Activated naive CD4-positive, alpha-beta T cell treated with anti-CD3 and anti-CD28 coated beads, Interleukin-2, amount 50 U/mL, for 72 hours (primary cell): ENCODE results near the gene ARL16. TPM values are rescaled to one million over a fixed set of nuclear protein-coding genes. Genes with fewer than 3 reads are reported as not detected.
"Not testable (repeated sequence)": the region's sequence is repeated elsewhere in the genome, so short reads cannot be mapped to it uniquely, and the experiment has no call there.

Experiments used
- ATAC-seq, 2 donors: fragments of 150-1000 bp; cut with Tn5 transposase; 2 replicates each; pipeline ENCODE4 v1.10.0; 2021; ENCODE audit warnings: mild to moderate bottlenecking in 2 of 2, moderate library complexity in 2 of 2
- DNase-seq, 2 donors: peaks; one replicate each; pipeline ENCODE4 v3.0.0; 2021 to 2022; ENCODE audit warnings: low spot score in 2 of 2
- H3K27ac Mint-ChIP-seq, 2 donors: one replicate each; pipeline ENCODE4 v1.8.0; 2022; ENCODE audit warnings: mild to moderate bottlenecking in 2 of 2, mixed read lengths in 2 of 2
- H3K36me3 Mint-ChIP-seq, 2 donors: one replicate each; pipeline ENCODE4 v1.8.0; 2022; ENCODE audit warnings: mixed read lengths in 2 of 2
- H3K9me3 Mint-ChIP-seq, 2 donors: one replicate each; pipeline ENCODE4 v1.8.0; 2022; ENCODE audit warnings: mixed read lengths in 2 of 2
- total RNA-seq, 2 donors: library from RNA; stranded (reverse); gene quantifications; one replicate each; pipeline ENCODE4 v1.2.3, GENCODE V29; 2022

The ARL16 gene
- total RNA-seq, 2 donors from 2014 or later, result 12.6 to 30.6 TPM

DNA sequence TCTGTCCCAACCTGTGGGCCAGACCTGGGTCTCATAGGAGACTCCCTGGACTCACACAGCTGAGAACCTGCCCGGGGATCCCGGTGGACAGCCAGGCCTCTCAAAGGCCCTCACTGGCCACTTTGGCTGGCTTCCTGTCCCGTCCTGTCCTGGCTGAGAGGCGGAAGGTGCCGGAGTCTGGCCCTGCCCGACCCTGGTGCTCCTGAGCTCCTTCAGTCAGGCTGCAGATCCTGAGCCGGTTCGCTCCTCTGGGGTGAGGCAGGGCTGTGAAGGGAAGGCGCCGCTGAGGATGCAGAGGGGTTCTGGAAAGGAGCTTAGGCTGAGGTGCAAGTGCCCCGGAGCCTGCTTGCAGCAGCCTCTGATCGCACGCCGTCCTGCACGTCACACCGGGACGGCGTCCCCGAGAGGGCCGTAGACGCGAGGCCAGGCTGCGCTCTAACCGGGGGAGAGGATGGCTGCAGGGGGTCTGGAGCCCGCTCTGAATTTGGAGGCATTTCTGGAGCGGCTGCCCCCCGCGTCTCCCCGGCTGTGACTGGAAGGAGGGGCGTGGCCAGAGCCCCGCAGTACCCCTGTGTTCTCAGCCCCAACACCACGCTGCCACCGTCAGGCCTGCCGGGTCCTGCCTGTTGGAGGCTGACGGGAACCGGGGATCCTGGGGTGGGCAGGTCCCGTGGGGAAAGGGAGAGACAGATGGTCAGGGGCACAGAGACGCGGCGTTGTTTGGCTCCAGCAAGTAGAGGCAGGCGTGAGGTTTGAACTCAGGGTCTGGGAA is 4.4 kb upstream of the ARL16 start:
- no peak overlapping the region for H3K27ac Mint-ChIP-seq
- no peak for ATAC-seq
- no peaks in the 10 kb centered on the region for H3K9me3 Mint-ChIP-seq
- peaks cover 17 to 27% of the 10 kb centered on the region in 2 donors for H3K36me3 Mint-ChIP-seq
- no peak for DNase-seq

DNA sequence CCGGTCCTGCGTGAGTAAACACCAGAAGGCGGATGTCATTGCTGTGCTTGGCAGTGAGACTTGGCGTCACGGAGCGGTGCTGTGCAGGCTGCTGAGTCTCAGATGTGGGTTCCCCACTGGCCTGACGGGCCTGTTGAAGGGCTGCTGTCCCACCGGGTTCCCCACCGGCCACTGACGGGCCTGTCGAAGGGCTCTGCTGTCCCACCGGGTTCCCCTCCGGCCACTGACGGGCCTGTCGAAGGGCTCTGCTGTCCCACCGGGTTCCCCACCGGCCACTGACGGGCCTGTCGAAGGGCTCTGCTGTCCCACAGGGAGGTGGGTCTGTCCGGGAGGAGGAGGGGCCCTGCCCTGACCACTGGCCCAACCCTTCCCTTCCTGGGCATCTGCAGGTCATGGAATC is 3.0 kb upstream of the ARL16 start:
- no peaks in the 10 kb centered on the region for H3K9me3 Mint-ChIP-seq
- ATAC-seq, result no peak
- H3K27ac Mint-ChIP-seq, result no peak overlapping the region
- no peak for DNase-seq
- H3K36me3 Mint-ChIP-seq, result peaks cover 17 to 27% of the 10 kb centered on the region in 2 donors

DNA sequence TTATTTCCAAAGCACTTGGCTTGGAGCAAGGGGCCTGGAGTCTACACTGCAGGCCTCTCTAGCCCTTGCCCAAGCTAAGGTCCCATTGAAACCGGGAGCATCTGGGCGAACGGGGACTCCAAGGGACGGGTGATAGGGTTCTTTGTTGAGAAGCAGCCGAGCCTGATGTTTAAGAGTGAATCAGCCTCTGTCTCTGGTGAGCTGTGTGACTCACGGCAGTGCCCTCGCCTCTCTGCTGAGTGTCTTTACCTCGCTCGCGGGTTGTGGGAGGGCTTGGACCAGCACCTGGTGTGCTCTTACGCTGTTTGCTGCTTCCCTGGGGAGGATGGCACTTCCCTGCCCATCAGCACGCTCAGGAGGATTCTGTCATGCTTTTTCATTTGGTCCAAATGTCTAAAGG is 1.5 kb upstream of the ARL16 start:
- H3K9me3 Mint-ChIP-seq, result no peaks in the 10 kb centered on the region
- peak overlapping the region; percentile 81 to 93 for H3K27ac Mint-ChIP-seq
- ATAC-seq (peak; percentile 13 to 17), DNase-seq (peak in 1 of 2 donors; percentile 41)
- H3K36me3 Mint-ChIP-seq, result peaks cover 17 to 26% of the 10 kb centered on the region in 2 donors

DNA sequence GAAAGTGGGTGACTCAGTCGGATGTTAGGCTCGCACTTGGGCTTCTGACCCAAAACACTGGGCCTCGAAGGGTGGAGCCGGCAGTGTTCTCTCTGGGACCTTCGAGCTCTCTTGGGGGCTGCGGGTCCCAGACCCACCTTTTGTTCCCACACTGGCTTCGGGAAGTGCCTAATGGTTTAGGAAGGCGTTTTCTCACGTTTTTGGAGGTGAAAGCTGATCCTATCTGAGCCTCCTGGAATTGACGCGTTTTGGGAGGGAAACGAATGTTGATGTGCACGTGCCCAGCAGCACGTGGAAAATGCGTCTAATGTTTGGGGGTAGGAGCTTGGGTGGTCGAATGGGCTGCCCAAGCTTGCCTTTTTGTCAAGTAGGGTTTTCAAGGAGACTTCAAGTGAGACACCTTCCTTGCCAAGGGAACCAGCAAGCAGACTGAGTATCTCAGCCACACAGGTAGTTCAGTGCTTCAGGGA is 880 bp upstream of the ARL16 start:
- ATAC-seq (peak in 1 of 2 donors; percentile 57), DNase-seq (peak in 1 of 2 donors; percentile 26)
- no peaks in the 10 kb centered on the region for H3K9me3 Mint-ChIP-seq
- peaks cover 16 to 23% of the 10 kb centered on the region in 2 donors for H3K36me3 Mint-ChIP-seq
- H3K27ac Mint-ChIP-seq, result peak overlapping the region; percentile 81 to 93

DNA sequence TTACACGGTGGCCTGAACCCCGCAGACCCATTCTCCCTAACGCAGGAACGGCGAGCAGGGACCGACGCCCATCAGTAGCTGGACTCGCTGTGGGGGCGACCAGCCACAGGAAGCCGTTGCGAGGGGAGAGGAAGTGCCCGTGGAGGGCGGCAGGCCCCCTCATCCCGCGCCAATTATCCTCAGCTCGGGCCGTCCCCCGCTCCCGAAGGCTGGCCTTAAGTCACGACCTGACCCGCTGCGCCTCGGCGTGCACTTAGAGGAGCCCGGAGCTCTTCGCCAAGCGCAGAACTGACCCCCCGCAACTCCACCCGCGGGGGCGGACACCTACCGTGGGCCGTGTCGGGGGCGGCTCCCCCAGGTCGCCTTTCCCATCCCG is 401 bp downstream of the ARL16 start:
- DNase-seq (no peak), ATAC-seq (peak; percentile 1 to 2)
- H3K9me3 Mint-ChIP-seq, result no peaks in the 10 kb centered on the region
- peak overlapping the region; percentile 91 to 93 for H3K27ac Mint-ChIP-seq
- peaks cover 7 to 23% of the 10 kb centered on the region in 2 donors for H3K36me3 Mint-ChIP-seq

DNA sequence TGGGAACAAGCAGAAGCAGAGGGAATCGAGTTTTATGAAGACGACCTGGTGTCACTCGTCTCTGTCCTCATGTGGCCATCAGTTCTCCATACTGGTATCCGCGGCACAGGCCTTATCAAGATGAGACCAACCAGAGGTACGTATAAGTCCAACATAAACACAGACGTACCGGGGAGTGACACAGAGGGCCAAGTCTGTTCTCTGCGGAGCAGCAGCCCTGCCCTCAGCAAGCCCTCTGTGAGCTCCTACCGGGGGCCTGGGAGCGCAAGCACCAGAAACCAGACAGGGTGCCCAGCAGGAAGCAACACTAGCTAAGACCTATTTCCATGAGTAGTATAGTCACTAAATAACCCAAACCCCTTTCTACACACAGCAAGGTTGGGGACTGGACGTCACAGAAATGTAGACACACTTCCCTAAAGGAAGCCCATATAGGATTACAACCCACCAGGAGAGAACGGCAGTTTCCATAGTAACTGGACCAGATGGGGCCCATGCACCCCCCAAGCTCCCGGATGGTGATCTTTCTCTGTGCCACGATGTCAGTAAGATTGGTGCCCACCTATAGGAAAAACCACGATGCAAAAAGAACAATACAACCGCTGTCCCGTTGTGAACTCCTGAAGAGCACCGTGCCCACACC is 911 bp downstream of the ARL16 start:
- peaks cover 7 to 23% of the 10 kb centered on the region in 2 donors for H3K36me3 Mint-ChIP-seq
- H3K9me3 Mint-ChIP-seq, result no peaks in the 10 kb centered on the region
- peak overlapping the region; percentile 91 to 93 for H3K27ac Mint-ChIP-seq
- no peak for DNase-seq
- no peak for ATAC-seq

DNA sequence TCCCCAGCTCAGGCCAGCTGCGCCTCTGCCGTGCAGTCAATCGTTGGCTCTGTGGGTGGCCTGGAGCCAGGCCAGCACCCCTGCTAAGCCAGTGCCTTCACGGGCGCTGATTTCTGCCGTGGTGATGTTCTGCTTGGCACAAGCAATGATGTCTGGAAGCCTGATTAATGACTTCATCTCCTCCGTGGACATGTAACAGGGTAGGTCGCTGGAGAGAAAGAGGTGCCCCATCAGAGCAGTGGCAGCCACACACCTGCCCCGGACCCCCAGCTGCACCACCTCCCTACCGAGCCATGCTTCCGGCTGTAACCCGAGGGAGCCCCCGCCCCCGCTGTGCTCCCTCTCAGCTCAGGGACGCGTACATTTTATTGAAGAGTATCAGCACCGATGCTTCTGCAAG is 1.9 kb downstream of the ARL16 start:
- no peak for DNase-seq
- ATAC-seq, result no peak
- peaks cover 7 to 16% of the 10 kb centered on the region in 2 donors for H3K36me3 Mint-ChIP-seq
- H3K9me3 Mint-ChIP-seq, result no peaks in the 10 kb centered on the region
- H3K27ac Mint-ChIP-seq, result peak overlapping the region in 1 of 2 donors; percentile 55

DNA sequence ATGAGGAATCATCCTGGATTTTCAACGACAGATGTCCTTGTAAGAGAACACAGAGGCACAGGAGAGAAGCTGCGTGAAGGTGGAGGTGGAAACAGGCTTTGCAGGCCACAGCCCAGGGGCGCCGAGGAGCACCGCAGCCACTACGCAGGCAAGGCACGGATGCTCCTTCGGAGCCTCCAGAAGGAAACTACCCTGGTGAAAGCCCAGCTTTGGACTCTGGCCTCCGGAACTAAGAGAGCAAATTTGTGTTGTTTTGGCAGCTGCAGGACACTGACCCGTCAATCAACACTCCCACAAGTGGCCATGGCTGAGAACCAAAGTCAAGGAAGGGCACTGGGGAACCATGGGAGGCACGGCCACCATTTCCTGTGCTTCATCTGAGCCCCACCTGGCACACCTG is 3.4 kb downstream of the ARL16 start:
- H3K9me3 Mint-ChIP-seq, result no peaks in the 10 kb centered on the region
- H3K36me3 Mint-ChIP-seq, result peaks cover 7 to 12% of the 10 kb centered on the region in 2 donors
- ATAC-seq, result no peak
- no peak for DNase-seq
- no peak overlapping the region for H3K27ac Mint-ChIP-seq

DNA sequence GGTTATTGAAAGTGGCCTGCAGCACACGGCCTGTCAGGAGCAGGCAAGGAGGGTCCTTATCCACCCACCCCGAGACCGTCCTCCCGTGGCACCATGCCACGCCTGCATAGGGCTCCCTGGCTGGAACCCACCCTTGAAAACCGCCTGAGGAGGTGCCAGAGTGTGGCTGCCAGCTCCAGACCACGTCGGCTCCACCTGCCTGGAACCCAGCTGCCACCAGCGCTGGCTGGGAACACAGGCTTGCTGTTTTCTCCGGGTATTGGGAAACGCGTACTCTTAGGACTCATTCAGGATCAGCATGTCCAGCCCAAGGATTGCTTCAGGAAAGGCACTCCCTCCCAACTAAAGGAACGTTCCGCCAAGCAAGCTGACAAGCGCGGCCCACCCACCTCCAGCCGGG is 6.7 kb downstream of the ARL16 start:
- Mint-ChIP-seq H3K27ac (no peak overlapping the region), H3K36me3 (peaks cover 0 to 11% of the 10 kb centered on the region in 2 donors), H3K9me3 (no peaks in the 10 kb centered on the region)
- DNase-seq (no peak), ATAC-seq (no peak)

DNA sequence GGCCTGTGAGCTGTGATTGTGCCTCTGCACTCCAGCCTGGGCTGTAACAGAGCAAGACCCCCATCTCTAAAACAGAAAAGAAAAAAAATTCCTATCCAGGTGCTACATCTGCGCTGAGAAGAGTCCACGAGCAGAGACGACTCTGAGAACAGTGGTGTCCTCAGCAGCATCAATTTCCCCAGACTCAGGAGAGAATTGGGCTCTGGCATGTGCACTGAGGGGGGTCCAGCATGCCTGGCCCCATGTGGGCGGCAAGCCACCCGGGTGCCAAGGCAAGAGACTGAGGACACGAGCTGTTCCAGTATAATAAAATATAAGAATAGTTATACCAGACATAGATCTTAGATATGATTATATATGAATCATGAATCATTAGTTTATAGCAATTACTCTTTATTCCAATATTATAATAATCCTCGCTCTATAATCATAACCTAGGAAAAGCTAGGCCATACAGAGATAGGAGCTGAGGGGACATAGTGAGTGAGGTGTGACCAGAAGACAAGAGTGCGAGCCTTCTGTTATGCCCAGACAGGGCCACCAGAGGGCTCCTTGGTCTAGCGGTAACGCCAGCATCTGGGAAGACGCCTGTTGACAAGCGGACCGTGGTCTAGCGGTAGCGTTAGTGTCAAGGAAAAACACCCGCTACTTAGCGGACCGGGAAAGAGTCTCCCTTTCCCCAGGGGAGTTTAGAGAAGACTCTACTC is 7.9 kb downstream of the ARL16 start:
- not testable (repeated sequence) for H3K27ac Mint-ChIP-seq, H3K9me3 Mint-ChIP-seq, ATAC-seq
- DNase-seq, result peak in 1 of 2 donors; percentile 29
- peaks cover 0 to 14% of the 10 kb centered on the region in 2 donors for H3K36me3 Mint-ChIP-seq

DNA sequence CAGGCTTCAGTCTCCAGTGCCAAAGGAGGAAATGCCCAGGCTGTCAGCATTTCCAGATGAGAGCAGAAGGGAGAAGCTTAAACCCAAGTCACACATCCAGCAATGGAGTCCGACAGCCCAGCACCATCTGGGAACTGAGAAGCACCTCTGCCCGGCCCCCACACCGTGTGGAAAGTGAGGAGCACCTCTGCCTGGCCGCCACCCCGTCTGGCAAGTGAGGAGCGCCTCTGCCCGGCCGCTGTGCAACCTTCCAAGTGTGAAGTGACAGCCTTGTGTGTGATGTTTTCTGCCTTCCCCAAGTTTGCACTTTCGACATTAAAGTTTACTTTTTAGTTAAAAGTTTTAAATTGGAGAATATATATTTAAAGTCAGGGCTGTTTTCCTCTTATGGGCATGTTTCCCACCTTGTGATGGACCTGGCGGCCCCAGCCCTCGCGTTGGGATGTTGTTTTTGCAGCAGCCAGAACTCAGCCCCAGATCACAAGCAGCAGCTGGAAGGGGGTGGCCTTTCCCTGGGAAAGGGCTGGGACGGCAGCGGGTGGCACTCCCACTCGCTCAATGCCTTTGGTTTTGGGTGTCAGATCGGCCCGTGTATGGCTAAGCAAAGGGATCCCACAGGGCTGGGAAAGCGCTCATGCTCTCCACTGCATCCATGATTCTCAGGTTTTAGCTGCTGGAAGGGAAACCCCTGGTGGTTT is 9.9 kb downstream of the ARL16 start:
- H3K27ac Mint-ChIP-seq, result no peak overlapping the region
- DNase-seq, result no peak
- peak in 1 of 2 donors; percentile 21 for ATAC-seq
- H3K9me3 Mint-ChIP-seq, result no peaks in the 10 kb centered on the region
- peaks cover 5 to 22% of the 10 kb centered on the region in 2 donors for H3K36me3 Mint-ChIP-seq

DNA sequence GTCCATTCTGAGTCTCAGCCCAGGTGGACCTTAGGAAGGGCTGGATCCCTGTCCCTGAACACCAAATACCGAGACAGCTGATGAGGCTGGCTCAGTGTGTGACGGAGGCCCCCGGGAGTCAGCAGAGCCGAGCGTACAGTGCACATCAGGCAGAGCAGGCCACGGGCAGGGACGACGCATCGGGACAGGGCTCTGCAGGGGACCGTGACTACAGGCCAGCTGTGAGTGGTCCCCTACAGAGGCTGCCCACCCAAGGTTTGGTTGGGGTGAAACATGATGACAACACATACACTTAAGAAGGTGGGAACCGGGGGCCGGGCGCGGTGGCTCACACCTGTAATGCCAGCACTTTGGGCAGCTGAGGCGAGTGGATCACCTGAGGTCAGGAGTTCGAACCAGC is 10.6 kb downstream of the ARL16 start:
- H3K27ac Mint-ChIP-seq, result no peak overlapping the region
- peaks cover 12 to 27% of the 10 kb centered on the region in 2 donors for H3K36me3 Mint-ChIP-seq
- DNase-seq, result no peak
- ATAC-seq, result no peak
- H3K9me3 Mint-ChIP-seq, result no peaks in the 10 kb centered on the region

DNA sequence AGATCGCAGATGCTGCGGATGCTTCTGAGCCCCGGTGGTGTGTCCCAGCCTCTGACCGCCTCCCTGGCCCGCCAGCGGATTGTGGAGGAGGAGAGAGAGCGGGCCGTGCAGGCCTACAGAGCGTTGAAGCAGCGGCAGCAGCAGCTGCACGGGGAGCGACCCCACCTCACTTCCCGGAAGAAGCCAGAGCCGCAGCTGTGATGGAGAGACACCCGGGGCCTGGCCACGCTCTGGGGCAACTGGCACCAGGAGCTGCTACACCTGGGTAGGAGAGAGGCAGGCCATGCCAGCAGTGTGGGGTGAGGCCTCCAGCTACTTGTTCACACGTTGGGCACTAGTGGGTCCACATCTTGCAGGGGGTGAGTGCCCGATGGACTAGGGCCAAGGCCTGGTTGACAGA is 11.1 kb downstream of the ARL16 start:
- DNase-seq (no peak), ATAC-seq (no peak)
- Mint-ChIP-seq H3K36me3 (peaks cover 17 to 31% of the 10 kb centered on the region in 2 donors), H3K27ac (peak overlapping the region in 1 of 2 donors; percentile 81), H3K9me3 (no peaks in the 10 kb centered on the region)

DNA sequence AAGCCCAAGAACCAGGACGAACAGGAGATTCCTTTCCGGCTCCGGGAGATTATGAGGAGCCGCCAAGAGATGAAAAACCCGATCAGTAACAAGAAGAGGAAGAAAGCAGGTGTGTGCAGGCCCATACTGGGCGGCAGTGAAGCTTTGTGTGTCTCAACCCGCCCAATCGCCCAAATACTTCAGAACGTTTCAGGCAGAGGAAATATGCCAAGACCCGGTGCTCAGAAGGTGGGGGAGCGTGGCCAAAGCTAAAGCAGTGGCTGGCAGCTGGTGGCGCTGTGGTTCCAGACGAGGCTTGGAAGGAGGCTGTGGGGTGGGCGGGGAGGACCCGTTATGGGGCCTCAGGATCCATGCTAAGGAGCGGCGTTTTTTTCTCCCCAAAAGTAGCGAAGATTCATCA is 15.8 kb downstream of the ARL16 start:
- ATAC-seq (no peak), DNase-seq (no peak)
- Mint-ChIP-seq H3K36me3 (peaks cover 45 to 53% of the 10 kb centered on the region in 2 donors), H3K9me3 (no peaks in the 10 kb centered on the region), H3K27ac (peak overlapping the region in 1 of 2 donors; percentile 93)

DNA sequence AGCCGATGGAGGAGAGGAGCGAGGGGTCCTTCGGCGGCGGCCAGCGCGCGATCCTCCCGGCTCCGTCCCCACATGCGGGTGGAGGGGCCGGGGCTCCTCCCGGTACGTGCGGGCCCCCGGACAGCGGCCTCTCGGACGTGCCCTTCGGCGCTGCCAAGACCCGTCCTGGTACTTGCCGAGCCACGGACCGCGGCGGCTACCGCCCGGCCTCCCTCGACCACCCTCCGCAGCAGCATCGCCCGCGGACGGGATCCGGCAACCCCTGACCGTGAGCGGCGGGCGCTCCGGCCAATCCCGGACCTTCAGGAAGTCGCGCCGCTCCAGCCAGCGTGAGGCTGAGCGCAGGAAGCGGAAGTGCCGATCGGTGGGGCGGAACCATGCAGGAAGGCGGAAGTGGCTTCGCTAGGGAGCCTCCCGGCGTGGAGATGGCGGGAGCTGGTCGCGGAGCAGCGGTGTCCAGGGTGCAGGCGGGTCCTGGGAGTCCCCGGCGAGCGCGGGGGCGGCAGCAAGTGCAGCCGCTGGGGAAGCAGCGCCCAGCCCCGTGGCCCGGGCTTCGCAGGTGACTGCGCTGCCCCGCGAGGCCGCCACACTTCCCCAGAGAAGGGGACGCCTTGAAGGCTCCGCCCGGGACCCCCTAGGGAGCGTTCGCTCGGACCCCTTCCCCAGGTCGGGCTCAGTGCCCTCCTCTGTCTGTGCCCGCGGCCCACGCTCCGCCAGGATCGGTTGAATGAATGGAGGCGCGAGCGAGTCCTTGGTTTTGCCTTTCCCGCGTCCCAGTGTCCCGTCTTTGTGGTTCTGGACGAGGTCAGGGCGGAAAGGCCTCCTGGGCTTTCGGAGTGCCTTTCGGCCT is 17.0 kb downstream of the ARL16 start, which contains the start of the genes CCDC137 and OXLD1:
Gene CCDC137, plus strand, starts transcription at position 396 of the 850 bp plus-strand sequence. Its CDS starts 30 bp downstream, at position 426.
Gene OXLD1, minus strand, starts transcription at position 264 of the 850 bp plus-strand sequence. Its CDS starts 28 bp downstream, at position 236.
- ATAC-seq, result peak; percentile 92 to 96

DNA sequence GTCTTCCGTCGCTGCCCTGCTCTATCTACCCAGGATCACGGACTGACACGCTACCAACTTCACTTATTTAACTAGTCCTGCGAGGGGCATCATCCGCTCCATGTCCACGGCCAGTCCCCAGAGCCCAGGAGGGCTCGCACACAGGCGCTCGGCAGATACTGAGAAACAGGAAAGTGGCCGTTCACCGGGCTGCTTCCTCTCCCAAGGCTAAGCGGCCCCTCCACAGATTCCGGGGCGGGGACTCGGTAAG is 17.6 kb downstream of the ARL16 start:
- Mint-ChIP-seq H3K27ac (peak overlapping the region; percentile 93), H3K36me3 (peaks cover 42 to 45% of the 10 kb centered on the region in 2 donors), H3K9me3 (no peaks in the 10 kb centered on the region)
- DNase-seq (no peak), ATAC-seq (peak; percentile 2 to 4)

More for the DNA sequence above, 17.0 kb downstream of the ARL16 start, which contains the start of the genes CCDC137 and OXLD1:
- Mint-ChIP-seq H3K27ac (peak within 1 kb of the TSS; percentile 93), H3K36me3 (peaks cover 42 to 45% of the 10 kb centered on the region in 2 donors), H3K9me3 (no peaks in the 10 kb centered on the region)
- peak; percentile 93 to 97 for DNase-seq
